ENCODE results near the gene CSRNP2. TPM values are rescaled to one million over a fixed set of nuclear protein-coding genes. Genes with fewer than 3 reads are reported as not detected.
"Not testable (repeated sequence)": the region's sequence is repeated elsewhere in the genome, so short reads cannot be mapped to it uniquely, and the experiment has no call there.

The CSRNP2 gene
- total and polyA plus RNA-seq, 2 experiments from 2014 or later: 6.9 to 30.9 TPM

GRCh38 chr12:51080136-51080535 lies 3.3 kb downstream of the CSRNP2 start:
- H3K9me2 ChIP-seq (ENCODE audit: insufficient read depth): no peaks in the 10 kb centered on the region
- TF ChIP-seq ZNF462 (CRISPR knock-in tag; IDR thresholded peaks at IDR 0.05) (no peak), NANOG (IDR thresholded peaks at IDR 0.05; ENCODE audit: borderline replicate concordance) (no peak), POLR2AphosphoS5 (IDR thresholded peaks at IDR 0.05; ENCODE audit: low read depth) (no peak), REST (IDR thresholded peaks at IDR 0.05; ENCODE audit: unreplicated experiment) (no peak), CREB1 (CRISPR knock-in tag; IDR thresholded peaks at IDR 0.05; ENCODE audit: low read depth) (no peak), ZNF114 (CRISPR knock-in tag; IDR thresholded peaks at IDR 0.05) (no peak), STAT1 (IDR thresholded peaks at IDR 0.05; ENCODE audit: unreplicated experiment) (no peak)
- peaks cover 72% of the 10 kb centered on the region for H3K79me2 ChIP-seq (replicated peaks; ENCODE audit: insufficient read depth)
- peaks cover 2% of the 10 kb centered on the region; the same call in 1 of the 2 replicates for H3F3A ChIP-seq (replicated peaks; ENCODE audit: low read depth)
- DNase-seq (ENCODE audit: low spot score) (no peak), ATAC-seq (no peak)
- H3K4me1 Mint-ChIP-seq: peaks cover 17% of the 10 kb centered on the region
- H3K4me2 ChIP-seq: no peak overlapping the region
- no peaks in the 10 kb centered on the region for H3K36me3 ChIP-seq (ENCODE audit: insufficient read depth)
- H3K4me3 Mint-ChIP-seq: no peak overlapping the region; the same call in 2 of the 3 replicates
- H3K36me3 Mint-ChIP-seq (ENCODE audit: low read depth): peaks cover 14% of the 10 kb centered on the region
- no peak overlapping the region for H2AFZ ChIP-seq
- H3K27ac Mint-ChIP-seq: no peak overlapping the region
- peaks cover 31% of the 10 kb centered on the region for H4K20me1 ChIP-seq (replicated peaks; ENCODE audit: insufficient read depth)
- H3K4me3 ChIP-seq: no peak overlapping the region
- H3K27ac ChIP-seq (ENCODE audit: low read depth): 0 out of 2 replicates have a peak overlapping the region, but pooled peaks have one; percentile 39
- H3K27me3 Mint-ChIP-seq (ENCODE audit: insufficient read depth, low read depth, poor library complexity): peaks cover 7% of the 10 kb centered on the region
- no peaks in the 10 kb centered on the region for H3K9me3 Mint-ChIP-seq
- peaks cover 12% of the 10 kb centered on the region for H3K4me1 ChIP-seq (ENCODE audit: insufficient read depth)
- H3K27me3 ChIP-seq (ENCODE audit: insufficient read depth): no peaks in the 10 kb centered on the region

- not testable (repeated sequence) for H3K27ac ChIP-seq (ENCODE audit: low read depth); H3K27me3 Mint-ChIP-seq (ENCODE audit: insufficient read depth, low read depth, poor library complexity); H3K4me3 ChIP-seq; H3K4me3 Mint-ChIP-seq; H3K27me3 ChIP-seq (ENCODE audit: insufficient read depth); H3K36me3 ChIP-seq (ENCODE audit: insufficient read depth); H2AFZ ChIP-seq; H3K9me3 Mint-ChIP-seq; ATAC-seq; H3K4me2 ChIP-seq; H3K27ac Mint-ChIP-seq; H3K9me2 ChIP-seq (ENCODE audit: insufficient read depth); DNase-seq (ENCODE audit: low spot score); H3F3A ChIP-seq (replicated peaks; ENCODE audit: low read depth)
- Histone ChIP-seq H3K79me2 (replicated peaks; ENCODE audit: insufficient read depth) (peaks cover 73% of the 10 kb centered on the region), H4K20me1 (replicated peaks; ENCODE audit: insufficient read depth) (peaks cover 31% of the 10 kb centered on the region), H3K4me1 (ENCODE audit: insufficient read depth) (peaks cover 12% of the 10 kb centered on the region)
- peaks cover 17% of the 10 kb centered on the region for H3K4me1 Mint-ChIP-seq
- peaks cover 18% of the 10 kb centered on the region for H3K36me3 Mint-ChIP-seq (ENCODE audit: low read depth)
Observed at GRCh38 chr12:51078866-51079265, 4.5 kb downstream of the CSRNP2 start.

- H3K4me2 ChIP-seq; H3K36me3 ChIP-seq (ENCODE audit: insufficient read depth); DNase-seq (ENCODE audit: low spot score); H3K27ac ChIP-seq (ENCODE audit: low read depth); H3K4me3 Mint-ChIP-seq; H3K27ac Mint-ChIP-seq; H3K27me3 Mint-ChIP-seq (ENCODE audit: insufficient read depth, low read depth, poor library complexity); H3K4me3 ChIP-seq; H3K9me2 ChIP-seq (ENCODE audit: insufficient read depth); ATAC-seq; H3F3A ChIP-seq (replicated peaks; ENCODE audit: low read depth); H2AFZ ChIP-seq; H3K9me3 Mint-ChIP-seq; H3K27me3 ChIP-seq (ENCODE audit: insufficient read depth): not testable (repeated sequence)
- H3K4me1 Mint-ChIP-seq: peaks cover 17% of the 10 kb centered on the region
- peaks cover 23% of the 10 kb centered on the region for H3K36me3 Mint-ChIP-seq (ENCODE audit: low read depth)
- peaks cover 73% of the 10 kb centered on the region for H3K79me2 ChIP-seq (replicated peaks; ENCODE audit: insufficient read depth)
- peaks cover 12% of the 10 kb centered on the region for H3K4me1 ChIP-seq (ENCODE audit: insufficient read depth)
- H4K20me1 ChIP-seq (replicated peaks; ENCODE audit: insufficient read depth): peaks cover 31% of the 10 kb centered on the region
Observed at GRCh38 chr12:51078346-51078745, 5.0 kb downstream of the CSRNP2 start.
